Epithelial cell of umbilical artery (primary cell): ENCODE measurements around the gene AIPL1. TPM values are rescaled to one million over a fixed set of nuclear protein-coding genes. Genes with fewer than 3 reads are reported as not detected.

ENCODE experiments used
- total RNA-seq: library from RNA; depleted of rRNA; stranded (reverse); fragments of >200 nt; gene quantifications from 2 replicates; pipeline ENCODE4 v1.2.3, GENCODE V29; 2014

The AIPL1 gene, protein sequence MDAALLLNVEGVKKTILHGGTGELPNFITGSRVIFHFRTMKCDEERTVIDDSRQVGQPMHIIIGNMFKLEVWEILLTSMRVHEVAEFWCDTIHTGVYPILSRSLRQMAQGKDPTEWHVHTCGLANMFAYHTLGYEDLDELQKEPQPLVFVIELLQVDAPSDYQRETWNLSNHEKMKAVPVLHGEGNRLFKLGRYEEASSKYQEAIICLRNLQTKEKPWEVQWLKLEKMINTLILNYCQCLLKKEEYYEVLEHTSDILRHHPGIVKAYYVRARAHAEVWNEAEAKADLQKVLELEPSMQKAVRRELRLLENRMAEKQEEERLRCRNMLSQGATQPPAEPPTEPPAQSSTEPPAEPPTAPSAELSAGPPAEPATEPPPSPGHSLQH
- total RNA-seq: not detected in 2 replicates

DNA sequence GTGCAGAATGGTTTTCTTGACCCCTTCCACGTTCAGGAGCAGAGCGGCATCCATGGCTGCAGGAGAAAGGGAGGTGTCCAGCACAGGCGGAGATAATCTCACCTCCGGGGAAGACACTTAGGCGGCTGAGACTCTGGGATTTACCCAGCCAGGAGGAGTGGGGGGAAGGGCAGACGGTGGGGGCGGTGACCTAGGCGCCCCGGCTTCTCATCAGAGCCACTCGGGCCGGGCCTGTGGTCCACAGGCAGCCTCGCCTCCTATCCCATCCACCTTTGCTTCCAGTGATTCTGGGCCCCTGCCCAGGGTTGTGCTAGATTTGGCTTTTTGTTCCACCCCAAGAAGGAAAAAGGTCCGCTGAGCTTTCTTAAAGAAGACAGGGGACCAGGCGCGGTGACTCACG lies at the start of gene AIPL1:
TSS of gene AIPL1 (minus strand) at position 71 of the 400 bp plus-strand sequence. CDS start at position 54, 17 bp downstream.

DNA sequence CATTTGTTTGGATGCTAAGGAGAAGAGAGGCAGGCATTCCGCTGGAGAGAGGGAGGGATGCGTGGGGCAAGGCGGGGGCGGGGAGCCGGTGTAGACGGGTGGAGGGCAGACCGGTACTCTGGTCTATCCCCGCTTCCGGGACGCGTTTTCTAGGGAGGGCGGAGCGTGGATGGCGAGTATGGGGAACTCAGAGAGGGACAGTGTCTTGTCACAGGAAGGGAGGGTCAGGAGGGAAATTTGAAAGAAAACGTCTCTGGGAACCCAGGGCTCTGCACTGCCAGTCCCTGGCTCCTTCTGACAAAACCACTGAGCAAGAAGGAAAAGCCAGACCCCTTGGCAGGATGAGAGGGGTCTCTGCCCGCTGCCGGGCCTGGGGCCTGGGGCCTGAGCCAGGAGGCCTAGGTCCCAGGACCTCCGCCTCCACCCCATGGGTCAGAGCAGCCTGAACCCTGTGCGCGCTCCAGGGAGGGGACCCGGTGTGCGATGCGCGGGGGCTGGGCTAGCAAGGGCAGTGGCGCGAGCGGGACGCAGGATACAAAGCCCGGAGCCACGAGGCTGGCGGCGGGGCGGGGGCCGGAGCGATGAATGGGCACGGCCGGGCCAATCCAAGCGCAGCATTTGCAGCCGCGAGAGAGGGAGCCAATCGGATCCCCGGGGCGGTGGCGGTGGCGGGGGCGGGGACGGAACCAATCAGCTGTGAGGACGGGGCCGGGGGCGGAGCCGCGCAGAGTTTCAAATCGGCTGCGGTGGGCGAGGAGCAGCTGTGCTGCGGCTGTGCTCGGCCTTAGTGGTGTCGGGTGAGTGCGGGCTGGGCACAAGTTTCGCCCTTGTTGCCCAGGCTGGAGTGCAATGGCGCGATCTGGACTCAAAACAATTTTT lies 9.0 kb upstream of the AIPL1 start, which contains the start of gene PIMREG:
TSS of gene PIMREG (plus strand) at position 764 of the 879 bp plus-strand sequence. CDS start 656 bp downstream, outside the sequence.

Other genes with a start within 250 kb of the AIPL1 start
- gene PIMREG, start 9.3 kb upstream of the AIPL1 start, total RNA-seq: 26.0 and 31.2 TPM in 2 replicates
- 0.15 and 0.32 TPM in 2 replicates for gene PITPNM3, start 121.4 kb upstream of the AIPL1 start, total RNA-seq
- 5.5 and 8.5 TPM in 2 replicates for gene KIAA0753, start 205.6 kb upstream of the AIPL1 start, total RNA-seq
- 138 and 237 TPM in 2 replicates for gene TXNDC17, start 205.9 kb upstream of the AIPL1 start, total RNA-seq
- 16.4 and 17.5 TPM in 2 replicates for gene MED31, start 216.5 kb upstream of the AIPL1 start, total RNA-seq
- gene C17orf100, start 216.6 kb upstream of the AIPL1 start, total RNA-seq: under 0.01 and 0.15 TPM in 2 replicates